Upper lobe of right lung (tissue), 1 donor: ENCODE results near the gene MELTF. TPM values are rescaled to one million over a fixed set of nuclear protein-coding genes. Genes with fewer than 3 reads are reported as not detected.
A peak's percentile ranks its signal among the peaks of the same experiment; 100 is the strongest.

Source experiments
- ATAC-seq: fragments of 200-7000 bp; cut with Tn5 transposase; one replicate; pipeline ENCODE4 v1.9.1; 2020; ENCODE audit warnings: mild to moderate bottlenecking, moderate library complexity
- DNase-seq: peaks from one replicate; pipeline ENCODE4 v3.0.0-alpha.2; 2020
- H3K27ac ChIP-seq: fragments of 200-600 bp; one replicate; pipeline ENCODE4 v1.8.0; 2022
- H3K27me3 ChIP-seq: fragments of 200-600 bp; one replicate; pipeline ENCODE4 v1.8.0; 2022; ENCODE audit warnings: mild to moderate bottlenecking
- H3K36me3 ChIP-seq: fragments of 200-600 bp; one replicate; pipeline ENCODE4 v1.8.0; 2022
- H3K4me1 ChIP-seq: fragments of 200-600 bp; one replicate; pipeline ENCODE4 v1.8.0; 2022
- H3K4me3 ChIP-seq: fragments of 200-600 bp; one replicate; pipeline ENCODE4 v1.8.0; 2022; ENCODE audit warnings: mild to moderate bottlenecking
- H3K9me3 ChIP-seq: fragments of 200-600 bp; one replicate; pipeline ENCODE4 v1.8.0; 2022
- CTCF ChIP-seq: fragments of 200-600 bp; IDR thresholded peaks from one replicate; pipeline ENCODE4 v1.8.0; 2022; ENCODE audit warnings: antibody characterized with exemption
- intact Hi-C: fragments of 100-400 bp; cut with DNase I; formaldehyde crosslinking; loops from one replicate; pipeline ENCODE4 v1.11.0; 2022
- total RNA-seq: library from RNA; stranded (reverse); fragmentation: NEBNext Ultra II Directional; extraction: Animal tissue kit (Norgen Biotek cat#: 25700); gene quantifications from one replicate; pipeline ENCODE4 v1.2.1, GENCODE V29; 2021
- donor health status: DM: no; HTN: yes; CAD: no; lungs with severe emphysema.

MELTF gene
- total RNA-seq, 1 donor from 2014 or later: 2.3 TPM

GRCh38 chr3:197050511-197050910 lies 20.9 kb upstream of the MELTF start:
- Histone ChIP-seq H3K27me3 (no peaks in the 10 kb centered on the region), H3K9me3 (no peaks in the 10 kb centered on the region), H3K27ac (no peak overlapping the region), H3K4me1 (no peaks in the 10 kb centered on the region), H3K4me3 (no peak overlapping the region), H3K36me3 (peaks cover 55% of the 10 kb centered on the region)
- DNase-seq: no peak
- intact Hi-C loops: no loop called here
- no peak for TF ChIP-seq CTCF
- ATAC-seq: no peak

GRCh38 chr3:197042539-197042938 lies 12.9 kb upstream of the MELTF start:
- Histone ChIP-seq H3K9me3 (no peaks in the 10 kb centered on the region), H3K4me3 (no peak overlapping the region), H3K27me3 (no peaks in the 10 kb centered on the region), H3K4me1 (no peaks in the 10 kb centered on the region), H3K36me3 (peaks cover 24% of the 10 kb centered on the region), H3K27ac (no peak overlapping the region)
- ATAC-seq: peak; percentile 37
- no peak for TF ChIP-seq CTCF
- DNase-seq: no peak
- intact Hi-C loops: no loop called here

- Histone ChIP-seq H3K27ac (no peak overlapping the region), H3K9me3 (no peaks in the 10 kb centered on the region), H3K4me1 (no peaks in the 10 kb centered on the region), H3K4me3 (no peak overlapping the region), H3K36me3 (peaks cover 24% of the 10 kb centered on the region), H3K27me3 (no peaks in the 10 kb centered on the region)
- intact Hi-C loops: no loop called here
- DNase-seq: no peak
- no peak for ATAC-seq
- TF ChIP-seq CTCF: no peak
Measured at GRCh38 chr3:197041875-197042488, 12.4 kb upstream of the MELTF start.

GRCh38 chr3:197040658-197041057 lies 11.0 kb upstream of the MELTF start:
- H3K27me3 ChIP-seq: no peaks in the 10 kb centered on the region
- no peak overlapping the region for H3K4me3 ChIP-seq
- DNase-seq: no peak
- ATAC-seq: no peak
- no peaks in the 10 kb centered on the region for H3K9me3 ChIP-seq
- H3K27ac ChIP-seq: no peak overlapping the region
- peaks cover 14% of the 10 kb centered on the region for H3K36me3 ChIP-seq
- no peaks in the 10 kb centered on the region for H3K4me1 ChIP-seq
- TF ChIP-seq CTCF: no peak
- intact Hi-C loops: no loop called here

GRCh38 chr3:197038679-197039462 lies 9.3 kb upstream of the MELTF start:
- intact Hi-C loops: no loop called here
- Histone ChIP-seq H3K4me1 (no peaks in the 10 kb centered on the region), H3K36me3 (peaks cover 3% of the 10 kb centered on the region), H3K27ac (no peak overlapping the region), H3K27me3 (no peaks in the 10 kb centered on the region), H3K4me3 (no peak overlapping the region), H3K9me3 (no peaks in the 10 kb centered on the region)
- no peak for TF ChIP-seq CTCF
- DNase-seq: no peak
- no peak for ATAC-seq
